Transverse colon (tissue), 4 donors: ENCODE measurements around the gene AFG3L2.

Source experiments
- EP300 ChIP-seq: sonication (generic); formaldehyde crosslinking; IDR thresholded peaks from one replicate; pipeline ENCODE4 v1.6.1; 2017; ENCODE audit warnings: antibody characterized with exemption, low read depth
- POLR2A ChIP-seq: fragments of 450-650 bp; IDR thresholded peaks from one replicate; pipeline ENCODE4 v1.6.1; 2016; ENCODE audit warnings: antibody characterized with exemption, mild to moderate bottlenecking, moderate library complexity
- POLR2AphosphoS5 ChIP-seq, 3 donors: sonication (generic); formaldehyde crosslinking; IDR thresholded peaks; one replicate each; pipeline ENCODE4 v1.6.1; 2016; ENCODE audit warnings: antibody characterized with exemption in 3 of 3
- TF ChIP-seq, protein P1 (sequence below), 5 experiments: fragments of 200-600 bp in 3 of 5; fragments of 450-650 bp in 2 of 5; sonication (generic) in 3 of 5; IDR thresholded peaks; 1 replicate in 2 of 5; 2 replicates in 3 of 5; pipeline ENCODE4 v1.5.1; 2016 to 2017; ENCODE audit warnings: antibody characterized with exemption in 5 of 5, inconsistent platforms in 3 of 5, mild to moderate bottlenecking in 2 of 5, moderate library complexity in 1 of 5

DNA sequence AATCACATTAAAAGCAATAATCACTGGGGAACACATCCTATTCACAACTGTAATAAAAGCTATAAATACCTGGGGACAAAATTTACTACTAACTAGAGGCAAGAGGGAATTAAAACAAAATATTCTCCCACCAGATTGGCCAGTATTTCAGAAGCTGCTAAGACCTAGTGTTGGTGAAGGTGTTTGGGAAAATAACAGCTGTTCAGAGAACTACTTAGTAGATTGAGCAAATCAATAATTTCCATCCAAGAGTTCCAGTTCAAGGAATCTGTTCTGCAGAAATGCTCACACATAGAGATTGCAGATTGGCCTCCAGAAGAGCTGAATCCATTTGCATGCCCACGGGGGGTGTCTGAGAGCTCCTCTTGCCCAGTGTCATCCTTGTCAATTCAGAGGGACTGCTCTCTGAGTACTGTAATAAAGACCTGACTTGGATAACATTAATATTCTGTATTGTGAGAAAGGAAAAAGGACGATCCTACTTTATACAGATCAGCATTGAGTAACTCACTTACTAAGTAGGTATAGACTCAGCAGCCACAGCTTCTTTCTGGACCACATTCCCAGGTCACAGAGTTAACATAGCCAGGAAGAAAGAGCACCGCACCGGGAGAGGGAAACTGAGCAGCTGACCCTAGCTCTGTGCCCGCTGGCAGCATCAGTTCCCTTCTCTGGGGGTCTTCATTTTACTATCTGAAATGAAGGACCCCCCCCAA lies 63.3 kb downstream of the AFG3L2 start:
- TF ChIP-seq, protein P1, sequence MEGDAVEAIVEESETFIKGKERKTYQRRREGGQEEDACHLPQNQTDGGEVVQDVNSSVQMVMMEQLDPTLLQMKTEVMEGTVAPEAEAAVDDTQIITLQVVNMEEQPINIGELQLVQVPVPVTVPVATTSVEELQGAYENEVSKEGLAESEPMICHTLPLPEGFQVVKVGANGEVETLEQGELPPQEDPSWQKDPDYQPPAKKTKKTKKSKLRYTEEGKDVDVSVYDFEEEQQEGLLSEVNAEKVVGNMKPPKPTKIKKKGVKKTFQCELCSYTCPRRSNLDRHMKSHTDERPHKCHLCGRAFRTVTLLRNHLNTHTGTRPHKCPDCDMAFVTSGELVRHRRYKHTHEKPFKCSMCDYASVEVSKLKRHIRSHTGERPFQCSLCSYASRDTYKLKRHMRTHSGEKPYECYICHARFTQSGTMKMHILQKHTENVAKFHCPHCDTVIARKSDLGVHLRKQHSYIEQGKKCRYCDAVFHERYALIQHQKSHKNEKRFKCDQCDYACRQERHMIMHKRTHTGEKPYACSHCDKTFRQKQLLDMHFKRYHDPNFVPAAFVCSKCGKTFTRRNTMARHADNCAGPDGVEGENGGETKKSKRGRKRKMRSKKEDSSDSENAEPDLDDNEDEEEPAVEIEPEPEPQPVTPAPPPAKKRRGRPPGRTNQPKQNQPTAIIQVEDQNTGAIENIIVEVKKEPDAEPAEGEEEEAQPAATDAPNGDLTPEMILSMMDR (IDR thresholded peaks at IDR 0.05), result no peak
- TF ChIP-seq POLR2A (no peak), POLR2AphosphoS5 (IDR thresholded peaks at IDR 0.05) (no peak), EP300 (no peak)
